Neuronal stem cell (in vitro differentiated cells): ENCODE measurements around the gene COL25A1.

ENCODE experiments used
- DNase-seq: peaks from one replicate; pipeline ENCODE4 v3.0.0-alpha.2; 2013; ENCODE audit warnings: low spot score
- H2AFZ ChIP-seq: one replicate; pipeline ENCODE4 v1.6.1; 2013; ENCODE audit warnings: mild to moderate bottlenecking, low read length, inconsistent platforms
- H2AK5ac ChIP-seq: 2 replicates; pipeline ENCODE4 v1.6.1; 2013; ENCODE audit warnings: low read depth, mild to moderate bottlenecking, inconsistent platforms, low read length, moderate library complexity, mixed read lengths
- H2BK120ac ChIP-seq: 2 replicates; pipeline ENCODE4 v1.6.1; 2013; ENCODE audit warnings: low read depth, mild to moderate bottlenecking, inconsistent platforms, low read length, moderate library complexity, mixed read lengths
- H2BK12ac ChIP-seq: one replicate; pipeline ENCODE4 v1.6.1; 2013; ENCODE audit warnings: low read length, inconsistent platforms
- H2BK15ac ChIP-seq: 2 replicates; pipeline ENCODE4 v1.6.1; 2013; ENCODE audit warnings: mild to moderate bottlenecking, low read length, inconsistent platforms, mixed read lengths
- H2BK5ac ChIP-seq: one replicate; pipeline ENCODE4 v1.6.1; 2013; ENCODE audit warnings: inconsistent platforms, mild to moderate bottlenecking, low read length, moderate library complexity
- H3K14ac ChIP-seq: one replicate; pipeline ENCODE4 v1.6.1; 2013; ENCODE audit warnings: low read length, inconsistent platforms
- H3K18ac ChIP-seq: 2 replicates; pipeline ENCODE4 v1.6.1; 2013; ENCODE audit warnings: low read length, inconsistent platforms
- H3K23ac ChIP-seq: 2 replicates; pipeline ENCODE4 v1.6.1; 2013; ENCODE audit warnings: low read depth, mild to moderate bottlenecking, mixed read lengths, low read length, inconsistent platforms; ENCODE audit not compliant: poor library complexity
- H3K27ac ChIP-seq: replicated peaks from 3 replicates; pipeline ENCODE4 v1.5.1; 2013; ENCODE audit warnings: low read length, inconsistent platforms
- H3K27me3 ChIP-seq, 3 experiments: 2 replicates each; pipeline ENCODE4 v1.6.1; 2013; ENCODE audit warnings: low read length in 3 of 3, mild to moderate bottlenecking in 2 of 3, inconsistent platforms in 1 of 3, low read depth in 1 of 3, mixed read lengths in 1 of 3, moderate library complexity in 1 of 3; ENCODE audit not compliant: control insufficient read depth in 3 of 3, insufficient read depth in 3 of 3
- H3K36me3 ChIP-seq, 2 donors: replicated peaks in 1 of 2; 2 replicates each; pipeline ENCODE4 v1.6.1; 2013; ENCODE audit warnings: low read length in 2 of 2; ENCODE audit not compliant: control insufficient read depth in 2 of 2, insufficient read depth in 2 of 2
- H3K4ac ChIP-seq: 2 replicates; pipeline ENCODE4 v1.6.1; 2013; ENCODE audit warnings: inconsistent platforms, mild to moderate bottlenecking, low read length, moderate library complexity
- H3K4me1 ChIP-seq, 2 donors: 1 replicate in 1 of 2; 2 replicates in 1 of 2; pipeline ENCODE4 v1.6.1; 2013; ENCODE audit warnings: low read length in 2 of 2, low read depth in 1 of 2; ENCODE audit not compliant: control insufficient read depth in 2 of 2, insufficient read depth in 1 of 2
- H3K4me2 ChIP-seq: one replicate; pipeline ENCODE4 v1.6.1; 2013; ENCODE audit warnings: mild to moderate bottlenecking, low read length, inconsistent platforms; ENCODE audit not compliant: insufficient read depth, poor library complexity, severe bottlenecking
- H3K4me3 ChIP-seq, 2 donors: 2 replicates each; pipeline ENCODE4 v1.5.1; 2013; ENCODE audit warnings: low read length in 2 of 2, mild to moderate bottlenecking in 2 of 2, inconsistent platforms in 1 of 2, moderate library complexity in 1 of 2
- H3K79me1 ChIP-seq: one replicate; pipeline ENCODE4 v1.6.1; 2013; ENCODE audit warnings: low read depth, mild to moderate bottlenecking, inconsistent platforms, low read length, moderate library complexity
- H3K9ac ChIP-seq: one replicate; pipeline ENCODE4 v1.6.1; 2013; ENCODE audit warnings: mild to moderate bottlenecking, low read depth, low read length, inconsistent platforms; ENCODE audit not compliant: poor library complexity
- H3K9me3 ChIP-seq, 2 donors: replicated peaks in 1 of 2; 2 replicates each; pipeline versions ENCODE3 to v1.6.1; 2013; ENCODE audit warnings: low read length in 2 of 2, mild to moderate bottlenecking in 2 of 2, inconsistent platforms in 1 of 2, low read depth in 1 of 2, mixed read lengths in 1 of 2, moderate library complexity in 1 of 2; ENCODE audit not compliant: control insufficient read depth in 2 of 2, insufficient read depth in 1 of 2
- H4K8ac ChIP-seq: one replicate; pipeline ENCODE4 v1.6.1; 2013; ENCODE audit warnings: low read depth, mild to moderate bottlenecking, inconsistent platforms, low read length, moderate library complexity
- H4K91ac ChIP-seq: one replicate; pipeline ENCODE4 v1.6.1; 2013; ENCODE audit warnings: low read length, low read depth, mild to moderate bottlenecking, inconsistent platforms; ENCODE audit not compliant: poor library complexity
- WGBS, 2 donors: extraction: QIAGEN DNeasy Blood & Tissue Kit; methylation state at CpG; one replicate each; pipeline ENCODE4 v1.1.7; 2013; ENCODE audit warnings: missing lambda C conversion rate in 2 of 2, mixed read lengths in 1 of 2; ENCODE audit not compliant: insufficient read length in 2 of 2, insufficient replicate concordance in 1 of 2; ENCODE audit errors: extremely low coverage in 2 of 2; 5-methylcytosine and 5-hydroxymethylcytosine counted together

The COL25A1 gene

DNA sequence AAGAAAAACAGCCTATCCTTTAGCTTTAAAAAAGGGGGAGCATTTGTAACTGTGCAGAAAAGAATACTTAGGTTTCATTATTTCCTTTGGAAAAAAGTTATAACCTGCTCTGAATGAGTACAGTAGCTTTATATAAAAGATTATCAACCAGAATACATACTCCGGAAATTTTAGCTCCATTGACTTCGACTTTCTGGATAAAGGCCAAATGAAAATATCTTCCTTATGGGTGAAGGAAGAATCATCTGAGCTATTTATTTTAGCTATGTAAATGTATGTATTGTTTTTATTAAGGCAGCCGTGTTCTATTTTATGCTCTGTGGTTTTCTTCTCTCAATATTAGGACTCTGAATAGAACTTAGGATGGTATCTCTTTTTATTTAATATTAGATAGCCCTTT lies 470.6 kb downstream of the COL25A1 start:
- Histone ChIP-seq H2AK5ac (no peak overlapping the region), H3K4me1 (peaks cover 0 to 2% of the 10 kb centered on the region in 2 donors), H3K18ac (no peak overlapping the region), H4K8ac (no peak overlapping the region), H3K4ac (no peak overlapping the region), H2BK12ac (no peak overlapping the region), H3K27ac (no peak overlapping the region), H3K36me3 (no peaks in the 10 kb centered on the region), H3K4me2 (no peak overlapping the region), H3K27me3 (peaks cover 0 to 3% (median 0%) of the 10 kb centered on the region in 3 experiments), H3K9ac (no peak overlapping the region), H2BK15ac (no peak overlapping the region), H3K23ac (no peak overlapping the region), H3K79me1 (no peaks in the 10 kb centered on the region), H2AFZ (no peak overlapping the region), H4K91ac (no peak overlapping the region), H3K9me3 (no peaks in the 10 kb centered on the region), H2BK5ac (no peak overlapping the region), H3K14ac (no peak overlapping the region), H3K4me3 (no peak overlapping the region), H2BK120ac (no peak overlapping the region)
- WGBS, 2 donors, result no CpG with 5 or more reads among the region's 3 CpGs
- DNase-seq, result no peak

DNA sequence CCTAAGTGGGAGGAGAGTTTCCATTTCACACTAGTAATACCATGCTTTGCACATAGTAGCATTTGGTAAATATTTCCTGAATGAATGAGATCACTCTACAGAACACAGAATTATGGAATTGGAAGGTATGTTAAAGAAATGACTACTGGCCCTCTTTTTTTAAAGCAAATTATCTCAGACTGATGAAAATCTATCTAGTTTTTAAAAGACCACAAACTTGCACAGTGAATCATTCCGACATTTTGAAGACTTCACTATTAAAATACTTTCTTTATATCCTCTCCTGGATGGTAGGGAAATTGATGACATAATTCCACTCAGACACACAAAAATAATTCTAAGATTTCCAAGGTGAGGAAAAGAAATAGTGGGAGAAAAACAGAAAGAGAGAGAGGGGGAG lies 471.2 kb downstream of the COL25A1 start:
- Histone ChIP-seq H3K14ac (no peak overlapping the region), H3K27me3 (peaks cover 0 to 3% (median 0%) of the 10 kb centered on the region in 3 experiments)

DNA sequence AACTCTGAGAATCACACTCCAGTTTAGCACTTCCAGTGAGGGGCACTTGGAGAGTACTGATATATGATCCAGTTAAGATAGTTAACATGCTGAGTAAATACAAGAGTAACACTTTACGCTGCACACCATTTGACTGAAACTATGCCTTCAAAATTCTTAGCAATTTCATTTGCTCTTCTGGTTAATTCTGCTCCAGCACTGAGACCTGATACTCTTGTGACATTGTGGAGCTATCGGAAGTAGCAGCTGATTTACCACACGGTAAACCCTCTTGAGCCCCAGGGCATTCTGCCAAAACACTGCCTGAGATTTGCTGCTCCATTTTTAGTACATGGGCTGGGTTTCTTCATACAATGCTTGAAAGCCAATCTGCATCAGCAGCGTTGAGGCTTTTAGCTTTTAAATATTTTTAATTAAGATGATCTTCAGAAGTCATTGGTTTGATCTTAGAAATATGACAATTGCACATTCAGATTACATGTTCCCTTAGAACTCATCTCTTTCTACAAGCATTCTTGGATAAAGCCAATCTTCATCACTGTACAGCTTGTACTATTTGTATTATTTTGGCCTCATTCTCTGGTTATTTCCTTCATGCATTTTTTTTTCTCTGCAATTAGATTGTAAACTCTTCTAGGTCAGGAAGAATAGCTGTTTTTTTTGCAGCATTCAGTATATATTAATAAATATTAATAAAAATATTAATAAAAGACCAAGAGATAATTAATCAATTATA lies 471.8 kb downstream of the COL25A1 start:
- Histone ChIP-seq H4K91ac (no peak overlapping the region), H3K4ac (no peak overlapping the region), H3K27ac (no peak overlapping the region), H3K14ac (no peak overlapping the region), H3K9ac (no peak overlapping the region), H2BK120ac (no peak overlapping the region), H2BK12ac (no peak overlapping the region), H3K23ac (no peak overlapping the region), H3K9me3 (no peaks in the 10 kb centered on the region), H3K27me3 (peaks cover 0 to 3% (median 0%) of the 10 kb centered on the region in 3 experiments), H3K4me3 (no peak overlapping the region), H3K36me3 (no peaks in the 10 kb centered on the region), H3K4me1 (peaks cover 0 to 2% of the 10 kb centered on the region in 2 donors), H3K79me1 (no peaks in the 10 kb centered on the region), H2AK5ac (no peak overlapping the region), H3K4me2 (no peak overlapping the region), H2AFZ (no peak overlapping the region), H4K8ac (no peak overlapping the region), H2BK5ac (no peak overlapping the region), H2BK15ac (no peak overlapping the region), H3K18ac (no peak overlapping the region)
- no CpG with 5 or more reads among the region's 4 CpGs for WGBS, 2 donors
- DNase-seq, result no peak

More for the DNA sequence above, 471.2 kb downstream of the COL25A1 start:
- H3K9me3 ChIP-seq, result no peaks in the 10 kb centered on the region
- H3K18ac ChIP-seq, result no peak overlapping the region
- H2AFZ ChIP-seq, result no peak overlapping the region
- no peak overlapping the region for H2BK120ac ChIP-seq
- no peak overlapping the region for H4K8ac ChIP-seq
- no peak overlapping the region for H3K9ac ChIP-seq
- H2BK5ac ChIP-seq, result no peak overlapping the region
- no peak overlapping the region for H3K27ac ChIP-seq
- no peak overlapping the region for H3K4ac ChIP-seq
- no peak for DNase-seq
- no peaks in the 10 kb centered on the region for H3K36me3 ChIP-seq
- H2AK5ac ChIP-seq, result no peak overlapping the region
- H3K23ac ChIP-seq, result no peak overlapping the region
- H3K4me2 ChIP-seq, result no peak overlapping the region
- no peak overlapping the region for H2BK15ac ChIP-seq
- no peak overlapping the region for H2BK12ac ChIP-seq
- no peak overlapping the region for H4K91ac ChIP-seq
- H3K79me1 ChIP-seq, result no peaks in the 10 kb centered on the region
- peaks cover 0 to 2% of the 10 kb centered on the region in 2 donors for H3K4me1 ChIP-seq
- no peak overlapping the region for H3K4me3 ChIP-seq
- no CpG with 5 or more reads among the region's 1 CpG for WGBS, 2 donors

DNA sequence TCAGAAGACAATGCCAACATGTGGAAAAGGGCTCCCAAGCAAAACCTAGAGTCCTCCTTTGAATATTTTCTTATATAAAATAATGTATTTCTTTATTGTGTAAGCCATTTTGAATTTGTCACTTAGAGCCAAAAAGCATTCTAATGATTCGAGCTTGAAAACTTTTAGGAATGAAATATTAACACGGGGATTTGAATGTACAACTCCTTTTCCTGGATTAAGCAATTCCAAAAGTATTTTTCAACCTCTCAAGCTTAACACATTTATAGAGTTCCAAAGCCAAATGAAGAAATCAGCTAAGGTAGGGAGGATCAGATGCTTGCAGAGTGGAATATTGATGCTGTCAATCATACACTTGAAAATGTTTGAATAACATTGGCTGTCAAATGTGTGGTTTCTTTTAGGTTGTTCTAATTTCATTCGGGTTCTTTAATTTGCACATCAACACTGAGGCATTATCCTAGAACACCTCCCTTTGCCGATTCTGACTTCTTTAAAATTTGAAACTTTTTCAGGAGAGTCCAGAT lies 472.4 kb downstream of the COL25A1 start:
- Histone ChIP-seq H4K8ac (no peak overlapping the region), H3K4me1 (peaks cover 0 to 2% of the 10 kb centered on the region in 2 donors), H3K23ac (no peak overlapping the region), H3K4me2 (no peak overlapping the region), H2BK15ac (no peak overlapping the region), H2BK12ac (no peak overlapping the region), H3K27ac (no peak overlapping the region), H3K9me3 (no peaks in the 10 kb centered on the region), H3K36me3 (no peaks in the 10 kb centered on the region), H3K79me1 (no peaks in the 10 kb centered on the region), H3K9ac (no peak overlapping the region), H3K18ac (no peak overlapping the region), H2BK120ac (no peak overlapping the region), H2AK5ac (no peak overlapping the region), H2AFZ (no peak overlapping the region), H4K91ac (no peak overlapping the region), H3K4me3 (no peak overlapping the region), H3K27me3 (peaks cover 0 to 3% (median 0%) of the 10 kb centered on the region in 3 experiments), H3K4ac (no peak overlapping the region), H3K14ac (no peak overlapping the region), H2BK5ac (no peak overlapping the region)
- no CpG with 5 or more reads among the region's 4 CpGs for WGBS, 2 donors
- no peak for DNase-seq
